Measurements from ENCODE around the gene DYNLL2. TPM values are rescaled to one million over a fixed set of nuclear protein-coding genes. Genes with fewer than 3 reads are reported as not detected.

Gene DYNLL2
- total and polyA plus RNA-seq, 9 of the 15 experiments (the other 6 are each of a cell fraction or from before 2014, with no cell fraction given): 1.8 to 24.5 (median 13.0) TPM

DNA sequence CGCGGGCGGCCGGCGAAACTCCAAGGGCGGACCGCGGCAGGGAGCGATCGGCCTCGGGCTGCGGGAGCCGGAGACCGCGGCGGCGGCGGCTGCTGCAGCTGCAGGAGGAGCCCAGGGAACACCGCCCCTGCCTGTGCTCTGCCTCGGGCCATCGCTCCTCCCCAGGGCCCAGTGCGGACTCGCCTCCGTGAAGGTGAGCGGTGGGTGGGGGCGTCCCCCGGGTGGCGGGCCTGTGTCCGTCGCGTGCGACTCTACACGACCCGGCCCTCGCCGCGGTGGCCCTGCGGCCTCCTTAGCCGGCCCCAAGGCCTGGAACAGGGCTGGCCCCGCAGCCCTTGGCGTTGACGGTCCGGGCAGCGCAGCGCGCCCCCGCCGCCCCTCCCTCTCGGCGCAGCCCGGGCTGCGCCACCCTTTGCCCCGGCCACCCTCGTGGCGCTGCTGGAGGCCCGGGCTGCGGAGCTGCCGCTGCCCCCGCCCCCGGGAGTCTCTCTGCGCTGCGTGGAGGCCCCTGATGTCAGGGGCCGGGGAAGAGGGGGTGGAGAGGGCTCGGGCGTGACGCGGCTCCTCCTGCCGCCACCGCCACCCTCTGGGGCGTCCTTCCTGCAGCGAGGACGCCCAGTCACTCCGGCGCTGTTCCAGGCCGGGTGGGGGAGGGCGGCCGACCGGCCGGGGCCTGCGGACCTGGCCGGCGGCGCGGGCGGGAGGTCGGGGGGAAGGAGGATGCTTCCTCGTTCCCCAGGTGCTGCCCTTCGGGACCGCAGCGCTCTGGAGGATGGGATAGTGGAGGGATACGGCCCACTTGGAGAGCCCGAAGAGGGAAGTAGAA, 485 bp downstream of the DYNLL2 start (continued):
- TF ChIP-seq, protein P1, sequence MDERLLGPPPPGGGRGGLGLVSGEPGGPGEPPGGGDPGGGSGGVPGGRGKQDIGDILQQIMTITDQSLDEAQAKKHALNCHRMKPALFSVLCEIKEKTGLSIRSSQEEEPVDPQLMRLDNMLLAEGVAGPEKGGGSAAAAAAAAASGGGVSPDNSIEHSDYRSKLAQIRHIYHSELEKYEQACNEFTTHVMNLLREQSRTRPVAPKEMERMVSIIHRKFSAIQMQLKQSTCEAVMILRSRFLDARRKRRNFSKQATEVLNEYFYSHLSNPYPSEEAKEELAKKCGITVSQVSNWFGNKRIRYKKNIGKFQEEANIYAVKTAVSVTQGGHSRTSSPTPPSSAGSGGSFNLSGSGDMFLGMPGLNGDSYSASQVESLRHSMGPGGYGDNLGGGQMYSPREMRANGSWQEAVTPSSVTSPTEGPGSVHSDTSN (CRISPR knock-in tag; IDR thresholded peaks at IDR 0.05; ENCODE audit: low read depth): no peak
- TF ChIP-seq, protein P1 (tag; conservative IDR thresholded peaks at IDR 0.05; ENCODE audit: low read depth): no peak
- TF ChIP-seq ZNF274 (IDR thresholded peaks at IDR 0.05; ENCODE audit: borderline replicate concordance, low read depth, low read length) (no peak), MYBL2 (IDR thresholded peaks at IDR 0.05; ENCODE audit: low read depth) (no peak), MYBL2 (CRISPR knock-in tag; IDR thresholded peaks at IDR 0.05; ENCODE audit: borderline replicate concordance) (no peak), ZNF165 (CRISPR knock-in tag; IDR thresholded peaks at IDR 0.05; ENCODE audit: borderline replicate concordance) (no peak), ETV1 (tag; conservative IDR thresholded peaks at IDR 0.05; ENCODE audit: low read depth) (no peak), POLR2H (tag; IDR thresholded peaks at IDR 0.05; ENCODE audit: low read depth) (no peak), DACH1 (IDR thresholded peaks at IDR 0.05; ENCODE audit: partially characterized antibody) (no peak), ZC3H4 (CRISPR knock-in tag; IDR thresholded peaks at IDR 0.05; ENCODE audit: borderline replicate concordance) (peak; percentile 87), EWSR1 (IDR thresholded peaks at IDR 0.05; ENCODE audit: borderline replicate concordance, low read depth, partially characterized antibody) (no peak), GABPA (tag; conservative IDR thresholded peaks at IDR 0.05; ENCODE audit: low read depth) (no peak), SMARCA5 (IDR thresholded peaks at IDR 0.05) (0 out of 2 replicates have a peak, but pooled peaks have one; percentile 28), ZNF175 (CRISPR knock-in tag; IDR thresholded peaks at IDR 0.05; ENCODE audit: low read depth) (no peak), MAZ (CRISPR knock-in tag; conservative IDR thresholded peaks at IDR 0.05 in 1 of 2, IDR thresholded peaks at IDR 0.05 in 1 of 2) (peak in 1 of 2 experiments; percentile 86; a peak in 3 of 4 replicates), NEUROD1 (IDR thresholded peaks at IDR 0.05; ENCODE audit: borderline replicate concordance, low read depth, low read length, partially characterized antibody) (no peak), MEF2A (IDR thresholded peaks at IDR 0.05; ENCODE audit: control insufficient read depth, low read depth, low read length) (no peak), BACH1 (tag; IDR thresholded peaks at IDR 0.05) (no peak), C11orf30 (IDR thresholded peaks at IDR 0.05; ENCODE audit: low read depth) (no peak)
- TF ChIP-seq, protein P2, sequence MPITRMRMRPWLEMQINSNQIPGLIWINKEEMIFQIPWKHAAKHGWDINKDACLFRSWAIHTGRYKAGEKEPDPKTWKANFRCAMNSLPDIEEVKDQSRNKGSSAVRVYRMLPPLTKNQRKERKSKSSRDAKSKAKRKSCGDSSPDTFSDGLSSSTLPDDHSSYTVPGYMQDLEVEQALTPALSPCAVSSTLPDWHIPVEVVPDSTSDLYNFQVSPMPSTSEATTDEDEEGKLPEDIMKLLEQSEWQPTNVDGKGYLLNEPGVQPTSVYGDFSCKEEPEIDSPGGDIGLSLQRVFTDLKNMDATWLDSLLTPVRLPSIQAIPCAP (CRISPR knock-in tag; IDR thresholded peaks at IDR 0.05; ENCODE audit: borderline replicate concordance): no peak
- TF ChIP-seq, protein P3, sequence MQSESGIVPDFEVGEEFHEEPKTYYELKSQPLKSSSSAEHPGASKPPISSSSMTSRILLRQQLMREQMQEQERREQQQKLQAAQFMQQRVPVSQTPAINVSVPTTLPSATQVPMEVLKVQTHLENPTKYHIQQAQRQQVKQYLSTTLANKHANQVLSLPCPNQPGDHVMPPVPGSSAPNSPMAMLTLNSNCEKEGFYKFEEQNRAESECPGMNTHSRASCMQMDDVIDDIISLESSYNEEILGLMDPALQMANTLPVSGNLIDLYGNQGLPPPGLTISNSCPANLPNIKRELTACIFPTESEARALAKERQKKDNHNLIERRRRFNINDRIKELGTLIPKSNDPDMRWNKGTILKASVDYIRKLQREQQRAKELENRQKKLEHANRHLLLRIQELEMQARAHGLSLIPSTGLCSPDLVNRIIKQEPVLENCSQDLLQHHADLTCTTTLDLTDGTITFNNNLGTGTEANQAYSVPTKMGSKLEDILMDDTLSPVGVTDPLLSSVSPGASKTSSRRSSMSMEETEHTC (IDR thresholded peaks at IDR 0.05): no peak
- TF ChIP-seq, protein P4, sequence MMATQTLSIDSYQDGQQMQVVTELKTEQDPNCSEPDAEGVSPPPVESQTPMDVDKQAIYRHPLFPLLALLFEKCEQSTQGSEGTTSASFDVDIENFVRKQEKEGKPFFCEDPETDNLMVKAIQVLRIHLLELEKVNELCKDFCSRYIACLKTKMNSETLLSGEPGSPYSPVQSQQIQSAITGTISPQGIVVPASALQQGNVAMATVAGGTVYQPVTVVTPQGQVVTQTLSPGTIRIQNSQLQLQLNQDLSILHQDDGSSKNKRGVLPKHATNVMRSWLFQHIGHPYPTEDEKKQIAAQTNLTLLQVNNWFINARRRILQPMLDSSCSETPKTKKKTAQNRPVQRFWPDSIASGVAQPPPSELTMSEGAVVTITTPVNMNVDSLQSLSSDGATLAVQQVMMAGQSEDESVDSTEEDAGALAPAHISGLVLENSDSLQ (IDR thresholded peaks at IDR 0.05): no peak
